K562 (cell line): ENCODE data around the gene EVA1B. TPM values are rescaled to one million over a fixed set of nuclear protein-coding genes. Genes with fewer than 3 reads are reported as not detected.

Experiments
- FOXA1 ChIP-seq: fragments of 450-650 bp; IDR thresholded peaks from 2 replicates; pipeline ENCODE4 v1.6.1; 2016; ENCODE audit warnings: mild to moderate bottlenecking, borderline replicate concordance
- MIER1 ChIP-seq: fragments of 450-650 bp; IDR thresholded peaks from 2 replicates; pipeline ENCODE4 v1.6.1; 2016; ENCODE audit warnings: antibody characterized with exemption, mild to moderate bottlenecking, low read depth
- POLR3A ChIP-seq: IDR thresholded peaks from 2 replicates; pipeline ENCODE4 v1.6.1; 2011; ENCODE audit warnings: borderline replicate concordance, mild to moderate bottlenecking, moderate library complexity; ENCODE audit not compliant: insufficient read length, insufficient read depth; ENCODE audit errors: extremely low read depth
- SMAD4 ChIP-seq: fragments of 250-450 bp; sonication (Bioruptor Pico); conservative IDR thresholded peaks from 2 replicates; pipeline ENCODE4 v1.8.0; 2021; ENCODE audit warnings: inconsistent platforms, mild to moderate bottlenecking, moderate library complexity
- TAL1 ChIP-seq: fragments of 450-650 bp; IDR thresholded peaks from 2 replicates; pipeline ENCODE4 v1.6.1; 2016; ENCODE audit warnings: mild to moderate bottlenecking
- TARDBP ChIP-seq: fragments of 450-650 bp; IDR thresholded peaks from 2 replicates; pipeline ENCODE4 v1.6.1; 2016
- TEAD1 ChIP-seq, 2 experiments: fragments of 450-650 bp in 1 of 2; sonication (generic) in 1 of 2; formaldehyde crosslinking; IDR thresholded peaks; 2 replicates each; pipeline versions ENCODE4 v1.4.0 to v1.8.0; 2020 to 2022; ENCODE audit warnings: mild to moderate bottlenecking in 2 of 2, missing genetic modification reagents in 1 of 2
- ZBTB17 ChIP-seq: fragments of 450-650 bp; formaldehyde crosslinking; IDR thresholded peaks from 2 replicates; pipeline ENCODE4 v1.4.0; 2020; ENCODE audit warnings: mild to moderate bottlenecking
- ZNF121 ChIP-seq: sonication (generic); formaldehyde crosslinking; conservative IDR thresholded peaks from 2 replicates; pipeline ENCODE4 v1.8.0; 2022; ENCODE audit warnings: missing genetic modification reagents
- ZNF3 ChIP-seq: fragments of 250-450 bp; sonication (Bioruptor Pico); IDR thresholded peaks from 2 replicates; pipeline ENCODE4 v1.5.0; 2021; ENCODE audit warnings: mild to moderate bottlenecking, moderate library complexity
- polyA plus RNA-seq, 8 experiments: library from polyadenylated mRNA; depleted of rRNA in 4 of 8; stranded (reverse) in 5 of 8; unstranded in 3 of 8; fragments of >200 nt; fragmentation: Nextera tagmentation in 2 of 8; fragmentation: Illumina TruSeq in 1 of 8; extraction: Ambion mirVana in 2 of 8; extraction: Trizol in 1 of 8; gene quantifications; 2 replicates each; pipeline versions ENCODE4 v1.2.1 to v1.2.3, GENCODE V29; 2011 to 2014; ENCODE audit warnings: inconsistent platforms in 1 of 8, missing spikeins in 1 of 8
- total RNA-seq, 7 experiments: library from RNA; depleted of rRNA in 6 of 7; stranded (reverse); fragments of >200 nt in 6 of 7; fragmentation: Illumina TruSeq in 2 of 7; extraction: Trizol in 2 of 7; gene quantifications; 2 replicates each; pipeline versions ENCODE4 v1.2.1 to v1.2.3, GENCODE V29; 2011 to 2021; ENCODE audit warnings: low replicate concordance in 1 of 7
- TF ChIP-seq, protein P1 (sequence below): fragments of 450-650 bp; formaldehyde crosslinking; IDR thresholded peaks from 2 replicates; pipeline ENCODE4 v1.4.0; 2022; ENCODE audit warnings: mild to moderate bottlenecking, moderate library complexity
- TF ChIP-seq, protein P2 (sequence below): sonication (generic); formaldehyde crosslinking; IDR thresholded peaks from 2 replicates; pipeline ENCODE4 v1.8.0; 2022; ENCODE audit warnings: missing genetic modification reagents, mild to moderate bottlenecking, moderate library complexity, borderline replicate concordance
- TF ChIP-seq, protein P3 (sequence below): sonication (generic); formaldehyde crosslinking; IDR thresholded peaks from 2 replicates; pipeline ENCODE4 v1.8.0; 2023; ENCODE audit warnings: missing genetic modification reagents, mild to moderate bottlenecking, borderline replicate concordance
- TF ChIP-seq, protein P4 (sequence below): sonication (generic); formaldehyde crosslinking; IDR thresholded peaks from 2 replicates; pipeline ENCODE4 v1.8.1; 2023; ENCODE audit warnings: mild to moderate bottlenecking, missing genetic modification reagents
- TF ChIP-seq, protein P5 (sequence below), 2 experiments: fragments of 450-650 bp; IDR thresholded peaks; 2 replicates each; pipeline ENCODE4 v1.6.1; 2016

Gene EVA1B
- total and polyA plus RNA-seq, 9 of the 15 experiments (the other 6 are each of a cell fraction or from before 2014, with no cell fraction given), result 0.08 to 65.7 (median 2.4) TPM

DNA sequence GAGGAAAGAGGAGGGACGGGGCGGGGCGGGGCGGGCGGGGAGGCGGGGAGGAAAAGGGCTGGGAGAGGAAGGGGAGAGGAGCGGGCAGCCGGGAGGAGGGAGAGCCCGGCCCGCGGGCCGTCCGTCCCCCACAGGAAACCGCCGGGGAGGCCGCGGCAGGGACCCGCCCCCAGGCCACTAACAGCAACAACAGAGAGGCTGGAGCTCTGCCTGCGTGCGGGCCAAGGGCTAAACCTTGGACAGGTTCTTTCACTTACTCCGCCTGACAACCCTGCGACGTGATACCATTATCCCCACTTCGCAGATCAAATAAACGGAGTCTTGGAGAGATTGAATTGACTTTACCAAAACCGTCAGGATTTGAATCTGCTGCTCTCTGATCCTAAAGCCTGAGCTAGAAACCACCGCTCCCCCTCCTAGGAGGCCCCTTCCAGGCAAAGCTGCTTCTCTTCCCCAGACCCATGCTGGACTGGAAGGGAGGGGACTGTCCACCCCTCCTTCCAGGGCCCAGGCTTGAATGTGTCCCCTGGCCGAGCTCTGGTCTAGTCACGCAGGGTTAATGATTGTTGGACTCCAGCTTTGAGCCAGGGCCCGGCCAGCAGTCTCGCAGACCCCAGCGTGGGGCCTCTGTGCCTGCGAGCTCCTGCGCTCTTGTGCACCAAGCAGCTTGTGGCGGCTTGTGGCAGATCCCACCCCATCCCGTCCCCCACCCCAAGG, at the start of gene EVA1B (continued):
- TF ChIP-seq FOXA1, result no peak
- TF ChIP-seq, protein P1, sequence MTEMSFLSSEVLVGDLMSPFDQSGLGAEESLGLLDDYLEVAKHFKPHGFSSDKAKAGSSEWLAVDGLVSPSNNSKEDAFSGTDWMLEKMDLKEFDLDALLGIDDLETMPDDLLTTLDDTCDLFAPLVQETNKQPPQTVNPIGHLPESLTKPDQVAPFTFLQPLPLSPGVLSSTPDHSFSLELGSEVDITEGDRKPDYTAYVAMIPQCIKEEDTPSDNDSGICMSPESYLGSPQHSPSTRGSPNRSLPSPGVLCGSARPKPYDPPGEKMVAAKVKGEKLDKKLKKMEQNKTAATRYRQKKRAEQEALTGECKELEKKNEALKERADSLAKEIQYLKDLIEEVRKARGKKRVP (CRISPR knock-in tag), result 0 out of 2 replicates have a peak, but pooled peaks have one; percentile 49
- TF ChIP-seq SMAD4 (CRISPR knock-in tag), result peak; percentile 52; the same call in 1 of the 2 replicates
- TF ChIP-seq, protein P2, sequence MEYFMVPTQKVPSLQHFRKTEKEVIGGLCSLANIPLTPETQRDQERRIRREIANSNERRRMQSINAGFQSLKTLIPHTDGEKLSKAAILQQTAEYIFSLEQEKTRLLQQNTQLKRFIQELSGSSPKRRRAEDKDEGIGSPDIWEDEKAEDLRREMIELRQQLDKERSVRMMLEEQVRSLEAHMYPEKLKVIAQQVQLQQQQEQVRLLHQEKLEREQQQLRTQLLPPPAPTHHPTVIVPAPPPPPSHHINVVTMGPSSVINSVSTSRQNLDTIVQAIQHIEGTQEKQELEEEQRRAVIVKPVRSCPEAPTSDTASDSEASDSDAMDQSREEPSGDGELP (CRISPR knock-in tag), result peak; percentile 40; the same call in 1 of the 2 replicates
- TF ChIP-seq, protein P3, sequence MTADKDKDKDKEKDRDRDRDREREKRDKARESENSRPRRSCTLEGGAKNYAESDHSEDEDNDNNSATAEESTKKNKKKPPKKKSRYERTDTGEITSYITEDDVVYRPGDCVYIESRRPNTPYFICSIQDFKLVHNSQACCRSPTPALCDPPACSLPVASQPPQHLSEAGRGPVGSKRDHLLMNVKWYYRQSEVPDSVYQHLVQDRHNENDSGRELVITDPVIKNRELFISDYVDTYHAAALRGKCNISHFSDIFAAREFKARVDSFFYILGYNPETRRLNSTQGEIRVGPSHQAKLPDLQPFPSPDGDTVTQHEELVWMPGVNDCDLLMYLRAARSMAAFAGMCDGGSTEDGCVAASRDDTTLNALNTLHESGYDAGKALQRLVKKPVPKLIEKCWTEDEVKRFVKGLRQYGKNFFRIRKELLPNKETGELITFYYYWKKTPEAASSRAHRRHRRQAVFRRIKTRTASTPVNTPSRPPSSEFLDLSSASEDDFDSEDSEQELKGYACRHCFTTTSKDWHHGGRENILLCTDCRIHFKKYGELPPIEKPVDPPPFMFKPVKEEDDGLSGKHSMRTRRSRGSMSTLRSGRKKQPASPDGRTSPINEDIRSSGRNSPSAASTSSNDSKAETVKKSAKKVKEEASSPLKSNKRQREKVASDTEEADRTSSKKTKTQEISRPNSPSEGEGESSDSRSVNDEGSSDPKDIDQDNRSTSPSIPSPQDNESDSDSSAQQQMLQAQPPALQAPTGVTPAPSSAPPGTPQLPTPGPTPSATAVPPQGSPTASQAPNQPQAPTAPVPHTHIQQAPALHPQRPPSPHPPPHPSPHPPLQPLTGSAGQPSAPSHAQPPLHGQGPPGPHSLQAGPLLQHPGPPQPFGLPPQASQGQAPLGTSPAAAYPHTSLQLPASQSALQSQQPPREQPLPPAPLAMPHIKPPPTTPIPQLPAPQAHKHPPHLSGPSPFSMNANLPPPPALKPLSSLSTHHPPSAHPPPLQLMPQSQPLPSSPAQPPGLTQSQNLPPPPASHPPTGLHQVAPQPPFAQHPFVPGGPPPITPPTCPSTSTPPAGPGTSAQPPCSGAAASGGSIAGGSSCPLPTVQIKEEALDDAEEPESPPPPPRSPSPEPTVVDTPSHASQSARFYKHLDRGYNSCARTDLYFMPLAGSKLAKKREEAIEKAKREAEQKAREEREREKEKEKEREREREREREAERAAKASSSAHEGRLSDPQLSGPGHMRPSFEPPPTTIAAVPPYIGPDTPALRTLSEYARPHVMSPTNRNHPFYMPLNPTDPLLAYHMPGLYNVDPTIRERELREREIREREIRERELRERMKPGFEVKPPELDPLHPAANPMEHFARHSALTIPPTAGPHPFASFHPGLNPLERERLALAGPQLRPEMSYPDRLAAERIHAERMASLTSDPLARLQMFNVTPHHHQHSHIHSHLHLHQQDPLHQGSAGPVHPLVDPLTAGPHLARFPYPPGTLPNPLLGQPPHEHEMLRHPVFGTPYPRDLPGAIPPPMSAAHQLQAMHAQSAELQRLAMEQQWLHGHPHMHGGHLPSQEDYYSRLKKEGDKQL, result no peak
- 0 out of 4 replicates have a peak, but pooled peaks of 1 of the 2 experiments have one; percentile 55 for TF ChIP-seq TEAD1 (CRISPR knock-in tag; IDR thresholded peaks at IDR 0.05)
- TF ChIP-seq ZNF121 (CRISPR knock-in tag), result peak; percentile 59
- TF ChIP-seq, protein P4, sequence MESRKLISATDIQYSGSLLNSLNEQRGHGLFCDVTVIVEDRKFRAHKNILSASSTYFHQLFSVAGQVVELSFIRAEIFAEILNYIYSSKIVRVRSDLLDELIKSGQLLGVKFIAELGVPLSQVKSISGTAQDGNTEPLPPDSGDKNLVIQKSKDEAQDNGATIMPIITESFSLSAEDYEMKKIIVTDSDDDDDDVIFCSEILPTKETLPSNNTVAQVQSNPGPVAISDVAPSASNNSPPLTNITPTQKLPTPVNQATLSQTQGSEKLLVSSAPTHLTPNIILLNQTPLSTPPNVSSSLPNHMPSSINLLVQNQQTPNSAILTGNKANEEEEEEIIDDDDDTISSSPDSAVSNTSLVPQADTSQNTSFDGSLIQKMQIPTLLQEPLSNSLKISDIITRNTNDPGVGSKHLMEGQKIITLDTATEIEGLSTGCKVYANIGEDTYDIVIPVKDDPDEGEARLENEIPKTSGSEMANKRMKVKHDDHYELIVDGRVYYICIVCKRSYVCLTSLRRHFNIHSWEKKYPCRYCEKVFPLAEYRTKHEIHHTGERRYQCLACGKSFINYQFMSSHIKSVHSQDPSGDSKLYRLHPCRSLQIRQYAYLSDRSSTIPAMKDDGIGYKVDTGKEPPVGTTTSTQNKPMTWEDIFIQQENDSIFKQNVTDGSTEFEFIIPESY (CRISPR knock-in tag), result peak; percentile 89; the same call in 1 of the 2 replicates
- TF ChIP-seq ZNF3 (CRISPR knock-in tag), result peak; percentile 96
- peak; percentile 44; the same call in 1 of the 2 replicates for TF ChIP-seq ZBTB17 (CRISPR knock-in tag)
- TF ChIP-seq, protein P5, sequence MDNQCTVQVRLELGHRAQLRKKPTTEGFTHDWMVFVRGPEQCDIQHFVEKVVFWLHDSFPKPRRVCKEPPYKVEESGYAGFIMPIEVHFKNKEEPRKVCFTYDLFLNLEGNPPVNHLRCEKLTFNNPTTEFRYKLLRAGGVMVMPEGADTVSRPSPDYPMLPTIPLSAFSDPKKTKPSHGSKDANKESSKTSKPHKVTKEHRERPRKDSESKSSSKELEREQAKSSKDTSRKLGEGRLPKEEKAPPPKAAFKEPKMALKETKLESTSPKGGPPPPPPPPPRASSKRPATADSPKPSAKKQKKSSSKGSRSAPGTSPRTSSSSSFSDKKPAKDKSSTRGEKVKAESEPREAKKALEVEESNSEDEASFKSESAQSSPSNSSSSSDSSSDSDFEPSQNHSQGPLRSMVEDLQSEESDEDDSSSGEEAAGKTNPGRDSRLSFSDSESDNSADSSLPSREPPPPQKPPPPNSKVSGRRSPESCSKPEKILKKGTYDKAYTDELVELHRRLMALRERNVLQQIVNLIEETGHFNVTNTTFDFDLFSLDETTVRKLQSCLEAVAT (IDR thresholded peaks at IDR 0.05), result 0 out of 4 replicates have a peak, but pooled peaks of 1 of the 2 experiments have one; percentile 21
- TF ChIP-seq TAL1, result no peak
- no peak for TF ChIP-seq POLR3A
- no peak for TF ChIP-seq TARDBP
- peak; percentile 84 for TF ChIP-seq MIER1
